IPS-18a (cell line): Measurements from ENCODE around the gene EDDM3A.
"Not testable (repeated sequence)": the region's sequence is repeated elsewhere in the genome, so short reads cannot be mapped to it uniquely, and the experiment has no call there.

ENCODE experiments used
- H3K27ac ChIP-seq: one replicate; pipeline ENCODE4 v1.5.1; 2013; ENCODE audit warnings: low read length
- H3K27me3 ChIP-seq: one replicate; pipeline ENCODE4 v1.6.1; 2013; ENCODE audit warnings: mild to moderate bottlenecking, low read length; ENCODE audit not compliant: control insufficient read depth, insufficient read depth
- H3K36me3 ChIP-seq: one replicate; pipeline ENCODE4 v1.6.1; 2013; ENCODE audit warnings: low read depth, low read length; ENCODE audit not compliant: control insufficient read depth
- H3K4me1 ChIP-seq: one replicate; pipeline ENCODE4 v1.6.1; 2013; ENCODE audit warnings: low read depth, low read length; ENCODE audit not compliant: control insufficient read depth
- H3K4me3 ChIP-seq: one replicate; pipeline ENCODE4 v1.5.1; 2013; ENCODE audit warnings: low read length
- H3K9ac ChIP-seq: one replicate; pipeline ENCODE4 v1.6.1; 2013; ENCODE audit warnings: mild to moderate bottlenecking, low read length, moderate library complexity
- H3K9me3 ChIP-seq: one replicate; pipeline ENCODE4 v1.6.1; 2013; ENCODE audit warnings: low read depth, low read length; ENCODE audit not compliant: control insufficient read depth

Gene EDDM3A

GRCh38 chr14:20759465-20759864 lies 13.8 kb downstream of the EDDM3A start:
- not testable (repeated sequence) for H3K36me3 ChIP-seq, H3K4me3 ChIP-seq, H3K9ac ChIP-seq, H3K4me1 ChIP-seq, H3K27me3 ChIP-seq, H3K27ac ChIP-seq, H3K9me3 ChIP-seq

- H3K9ac ChIP-seq = no peak overlapping the region
- no peaks in the 10 kb centered on the region for H3K4me1 ChIP-seq
- no peaks in the 10 kb centered on the region for H3K9me3 ChIP-seq
- no peaks in the 10 kb centered on the region for H3K36me3 ChIP-seq
- H3K27ac ChIP-seq = no peak overlapping the region
- no peaks in the 10 kb centered on the region for H3K27me3 ChIP-seq
- H3K4me3 ChIP-seq = no peak overlapping the region
Measured at GRCh38 chr14:20760950-20761349, 15.3 kb downstream of the EDDM3A start.

DNA sequence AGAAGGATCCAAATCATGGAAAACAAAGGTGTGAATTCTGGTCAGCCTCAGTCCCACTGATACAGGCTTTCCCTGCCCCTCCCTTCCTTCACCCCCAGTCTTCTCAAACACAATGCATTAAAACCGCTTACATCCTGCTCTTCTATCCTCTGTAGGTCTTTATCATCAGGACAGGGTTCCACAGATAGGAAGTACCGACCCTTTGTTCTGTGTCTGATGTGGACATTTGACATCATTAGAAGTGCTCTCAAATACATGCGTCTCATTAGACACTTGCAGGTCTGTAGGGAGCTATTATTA lies 22.9 kb downstream of the EDDM3A start:
- Histone ChIP-seq H3K27me3 (no peaks in the 10 kb centered on the region), H3K9ac (no peak overlapping the region), H3K9me3 (no peaks in the 10 kb centered on the region), H3K27ac (no peak overlapping the region), H3K4me1 (no peaks in the 10 kb centered on the region), H3K36me3 (no peaks in the 10 kb centered on the region), H3K4me3 (no peak overlapping the region)

DNA sequence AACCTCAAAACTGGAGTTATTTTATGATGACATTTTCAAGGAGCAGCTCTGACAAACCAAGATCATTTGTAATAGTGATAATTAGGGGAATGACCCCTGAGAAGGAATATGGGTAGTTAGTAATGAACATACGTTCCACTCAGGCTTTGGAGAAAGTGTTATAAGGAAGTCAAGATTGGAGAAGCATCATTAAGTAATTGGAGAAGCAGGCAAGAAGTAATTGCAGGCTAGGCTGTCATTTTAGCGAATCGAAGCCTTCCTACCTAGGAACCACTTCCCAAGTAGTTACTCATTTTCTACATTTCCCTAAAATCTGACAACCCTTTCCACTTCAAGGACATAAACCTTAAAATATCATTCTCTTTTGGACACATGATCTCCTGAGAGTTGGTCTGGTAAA lies 23.7 kb downstream of the EDDM3A start:
- Histone ChIP-seq H3K27ac (no peak overlapping the region), H3K36me3 (no peaks in the 10 kb centered on the region), H3K9ac (no peak overlapping the region), H3K9me3 (no peaks in the 10 kb centered on the region), H3K4me1 (peaks cover 7% of the 10 kb centered on the region), H3K27me3 (no peaks in the 10 kb centered on the region), H3K4me3 (no peak overlapping the region)

- Histone ChIP-seq H3K36me3 (no peaks in the 10 kb centered on the region), H3K27me3 (no peaks in the 10 kb centered on the region), H3K9ac (no peak overlapping the region), H3K4me3 (no peak overlapping the region), H3K27ac (no peak overlapping the region), H3K9me3 (no peaks in the 10 kb centered on the region), H3K4me1 (peaks cover 29% of the 10 kb centered on the region)
Measured at GRCh38 chr14:20772650-20773049, 27.0 kb downstream of the EDDM3A start.

DNA sequence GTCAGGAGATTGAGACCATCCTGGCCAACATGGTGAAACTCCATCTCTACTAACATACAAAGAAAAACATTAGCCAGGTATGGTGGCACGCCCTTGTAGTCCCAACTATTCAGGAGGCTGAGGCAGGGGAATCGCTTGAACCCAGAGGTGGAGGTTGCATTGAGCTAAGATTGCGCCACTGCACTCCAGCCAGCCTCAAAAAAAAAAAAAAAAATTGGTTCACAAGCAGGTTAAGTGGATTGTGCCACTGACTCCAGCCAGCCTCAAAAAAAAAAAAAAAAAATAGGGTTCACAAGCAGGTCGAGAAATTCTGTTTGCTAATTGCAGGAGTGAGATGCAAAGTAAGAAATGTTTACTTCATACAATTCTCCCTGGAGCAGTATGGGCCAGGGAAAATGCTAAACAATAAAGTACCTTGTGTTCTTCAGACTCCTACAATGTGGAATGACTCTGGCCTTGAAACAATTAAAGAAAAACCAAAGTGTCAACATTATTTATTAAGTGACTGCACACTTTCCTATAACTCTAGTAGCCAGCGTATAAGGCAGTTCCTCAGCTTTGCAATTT lies 28.7 kb downstream of the EDDM3A start:
- Histone ChIP-seq H3K9ac (no peak overlapping the region), H3K27ac (peak overlapping the region; percentile 40), H3K4me3 (peak overlapping the region; percentile 38), H3K27me3 (no peaks in the 10 kb centered on the region), H3K9me3 (no peaks in the 10 kb centered on the region), H3K36me3 (no peaks in the 10 kb centered on the region), H3K4me1 (peaks cover 29% of the 10 kb centered on the region)

DNA sequence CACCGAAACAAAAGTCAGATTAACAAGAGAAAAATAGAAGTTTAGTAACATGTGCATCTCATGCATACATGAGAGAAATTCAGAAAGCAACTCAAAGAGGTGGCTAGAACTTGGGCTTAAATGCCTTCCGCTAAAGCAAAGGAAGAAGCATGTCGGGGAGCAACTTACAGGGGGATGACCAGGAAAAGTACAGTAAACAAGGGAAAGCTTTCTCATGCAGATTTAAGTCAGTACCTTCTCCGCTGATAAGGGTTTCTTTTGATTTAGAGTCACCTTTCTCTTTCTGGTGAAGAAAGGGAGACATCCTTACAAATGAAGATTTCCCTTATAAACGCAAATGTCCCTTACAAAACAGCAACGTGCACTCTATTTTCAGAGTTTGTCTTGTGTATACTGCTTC lies 29.4 kb downstream of the EDDM3A start:
- Histone ChIP-seq H3K36me3 (no peaks in the 10 kb centered on the region), H3K4me1 (peaks cover 29% of the 10 kb centered on the region), H3K9me3 (no peaks in the 10 kb centered on the region), H3K27ac (peak overlapping the region; percentile 40), H3K27me3 (no peaks in the 10 kb centered on the region), H3K4me3 (peak overlapping the region; percentile 38), H3K9ac (no peak overlapping the region)

DNA sequence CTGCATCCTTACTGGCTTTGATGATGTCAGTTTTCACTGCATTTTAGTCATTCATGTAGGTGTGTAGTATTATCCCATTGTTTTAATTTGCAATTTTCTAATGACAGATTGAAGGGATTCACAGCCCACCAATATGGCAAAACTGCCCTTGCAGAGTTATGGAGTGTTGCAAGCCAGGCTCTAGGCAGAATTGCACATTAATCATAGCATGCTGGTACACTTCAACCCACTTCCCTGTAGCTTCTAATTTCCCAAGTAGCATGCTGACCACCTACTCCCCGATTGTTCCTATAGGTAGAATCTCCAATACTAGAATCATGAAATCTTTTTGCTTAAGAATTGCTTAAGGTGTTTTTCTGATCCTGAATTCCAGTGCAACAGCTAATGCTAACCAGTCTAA lies 30.2 kb downstream of the EDDM3A start:
- H3K4me1 ChIP-seq = peaks cover 31% of the 10 kb centered on the region
- H3K4me3 ChIP-seq = no peak overlapping the region
- no peaks in the 10 kb centered on the region for H3K27me3 ChIP-seq
- no peaks in the 10 kb centered on the region for H3K36me3 ChIP-seq
- H3K27ac ChIP-seq = no peak overlapping the region
- no peaks in the 10 kb centered on the region for H3K9me3 ChIP-seq
- H3K9ac ChIP-seq = no peak overlapping the region

DNA sequence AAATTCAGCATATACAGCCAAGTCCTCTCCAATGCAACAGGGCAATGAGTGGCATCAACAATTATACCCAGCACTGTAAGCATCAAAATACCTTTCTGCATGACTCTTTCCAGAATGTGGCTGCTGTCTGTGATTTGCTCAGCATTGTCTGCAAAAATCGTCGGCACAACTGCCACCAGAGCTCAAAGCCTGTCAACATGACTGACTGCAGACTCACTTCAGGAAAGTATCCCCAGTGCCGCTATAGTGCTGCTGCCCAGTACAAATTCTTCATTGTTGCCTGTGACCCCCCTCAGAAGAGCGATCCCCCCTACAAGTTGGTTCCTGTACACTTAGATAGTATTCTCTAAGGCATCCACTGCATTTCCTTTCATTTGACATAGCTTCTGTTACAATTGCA lies 36.1 kb downstream of the EDDM3A start:
- Histone ChIP-seq H3K4me3 (no peak overlapping the region), H3K4me1 (peaks cover 28% of the 10 kb centered on the region), H3K9ac (no peak overlapping the region)

DNA sequence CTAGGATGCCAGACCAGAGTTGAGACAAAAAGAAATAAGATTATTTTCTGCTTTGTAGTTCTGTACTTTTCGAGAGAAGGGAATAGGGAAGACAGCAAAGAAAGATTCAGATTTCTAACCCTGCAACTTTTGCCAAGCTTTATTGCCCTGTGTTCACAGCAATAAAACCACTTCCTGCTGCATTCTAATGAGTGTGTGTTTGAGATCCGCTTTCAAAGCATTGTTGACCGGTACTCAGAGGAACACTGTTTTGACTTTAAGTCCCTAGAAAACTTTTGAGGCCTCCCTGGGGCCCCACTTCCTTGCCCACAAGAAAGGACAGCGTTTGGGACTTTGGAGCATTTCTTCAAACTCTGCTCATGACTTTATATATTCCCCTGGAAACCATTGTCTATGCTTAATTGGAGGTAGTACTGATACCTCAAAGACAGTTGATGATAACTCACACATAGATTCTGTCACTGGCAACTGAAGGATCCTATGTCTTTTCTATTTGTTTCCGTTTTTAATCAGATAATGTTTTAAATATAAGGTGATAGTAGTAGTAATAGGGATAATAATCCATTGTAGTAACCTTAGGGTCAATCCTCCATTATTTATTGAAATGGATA lies 36.7 kb downstream of the EDDM3A start:
- Histone ChIP-seq H3K4me1 (peaks cover 28% of the 10 kb centered on the region), H3K9ac (no peak overlapping the region), H3K27ac (no peak overlapping the region), H3K27me3 (no peaks in the 10 kb centered on the region), H3K36me3 (no peaks in the 10 kb centered on the region), H3K9me3 (no peaks in the 10 kb centered on the region), H3K4me3 (no peak overlapping the region)

More for the DNA sequence above, 36.1 kb downstream of the EDDM3A start:
- H3K27ac ChIP-seq = no peak overlapping the region
- H3K9me3 ChIP-seq = no peaks in the 10 kb centered on the region
- no peaks in the 10 kb centered on the region for H3K27me3 ChIP-seq
- H3K36me3 ChIP-seq = no peaks in the 10 kb centered on the region

GRCh38 chr14:20787025-20787424 lies 41.3 kb downstream of the EDDM3A start:
- H3K9ac ChIP-seq = no peak overlapping the region
- no peaks in the 10 kb centered on the region for H3K27me3 ChIP-seq
- peaks cover 14% of the 10 kb centered on the region for H3K4me1 ChIP-seq
- no peaks in the 10 kb centered on the region for H3K36me3 ChIP-seq
- no peak overlapping the region for H3K27ac ChIP-seq
- no peaks in the 10 kb centered on the region for H3K9me3 ChIP-seq
- no peak overlapping the region for H3K4me3 ChIP-seq

DNA sequence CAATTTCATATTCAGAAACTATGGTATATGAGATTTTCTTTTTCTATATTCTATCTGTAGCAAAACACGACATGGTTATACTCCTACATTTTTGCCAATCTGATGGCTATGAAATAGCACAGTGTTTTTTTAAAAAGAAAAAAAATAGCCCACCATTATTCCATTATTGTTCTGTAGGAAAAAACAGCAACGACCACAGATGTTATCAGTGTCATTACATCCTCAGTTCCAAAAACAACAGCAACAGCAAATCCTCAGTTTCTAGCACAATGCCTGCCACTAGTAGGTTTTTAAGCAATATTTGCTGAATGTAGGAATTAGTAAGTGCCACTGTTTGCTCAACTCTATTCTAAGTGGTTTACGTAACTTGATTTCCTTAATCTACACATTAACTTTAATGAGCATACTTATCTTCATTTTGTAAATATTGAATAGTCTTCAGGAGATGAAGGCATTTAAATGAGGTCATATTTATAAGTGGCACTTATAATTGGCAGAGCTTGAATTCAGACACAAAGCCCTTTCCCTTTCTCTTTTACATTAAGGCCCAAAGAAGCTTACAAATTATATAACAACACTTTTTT lies 43.6 kb downstream of the EDDM3A start:
- no peaks in the 10 kb centered on the region for H3K9me3 ChIP-seq
- H3K36me3 ChIP-seq = no peaks in the 10 kb centered on the region
- no peaks in the 10 kb centered on the region for H3K4me1 ChIP-seq
- H3K4me3 ChIP-seq = no peak overlapping the region
- no peak overlapping the region for H3K27ac ChIP-seq
- no peaks in the 10 kb centered on the region for H3K27me3 ChIP-seq
- H3K9ac ChIP-seq = no peak overlapping the region
